ENCODE measurements around the gene PCSK1N. TPM values are rescaled to one million over a fixed set of nuclear protein-coding genes. Genes with fewer than 3 reads are reported as not detected.

The PCSK1N gene
- total RNA-seq, 1 donor from 2014 or later, result 3.0 TPM

GRCh38 chrX:48852857-48853256 lies 17.4 kb upstream of the PCSK1N start:
- Histone ChIP-seq H3K27ac (no peak overlapping the region), H3K36me3 (no peaks in the 10 kb centered on the region), H3K9me3 (no peaks in the 10 kb centered on the region), H3K4me3 (no peak overlapping the region), H3K27me3 (ENCODE audit: low read depth) (no peaks in the 10 kb centered on the region), H3K4me1 (no peaks in the 10 kb centered on the region)
- TF ChIP-seq CTCF (IDR thresholded peaks at IDR 0.05), result no peak
- ATAC-seq (no peak), DNase-seq (no peak)
- intact Hi-C loops (cut with DNase I), result no loop called here

GRCh38 chrX:48848847-48849246 lies 13.4 kb upstream of the PCSK1N start:
- Histone ChIP-seq H3K4me3 (no peak overlapping the region), H3K27me3 (ENCODE audit: low read depth) (no peaks in the 10 kb centered on the region), H3K27ac (no peak overlapping the region), H3K9me3 (no peaks in the 10 kb centered on the region), H3K4me1 (no peaks in the 10 kb centered on the region), H3K36me3 (no peaks in the 10 kb centered on the region)
- DNase-seq (no peak), ATAC-seq (no peak)
- no peak for TF ChIP-seq CTCF (IDR thresholded peaks at IDR 0.05)
- intact Hi-C loops (cut with DNase I), result no loop called here

DNA sequence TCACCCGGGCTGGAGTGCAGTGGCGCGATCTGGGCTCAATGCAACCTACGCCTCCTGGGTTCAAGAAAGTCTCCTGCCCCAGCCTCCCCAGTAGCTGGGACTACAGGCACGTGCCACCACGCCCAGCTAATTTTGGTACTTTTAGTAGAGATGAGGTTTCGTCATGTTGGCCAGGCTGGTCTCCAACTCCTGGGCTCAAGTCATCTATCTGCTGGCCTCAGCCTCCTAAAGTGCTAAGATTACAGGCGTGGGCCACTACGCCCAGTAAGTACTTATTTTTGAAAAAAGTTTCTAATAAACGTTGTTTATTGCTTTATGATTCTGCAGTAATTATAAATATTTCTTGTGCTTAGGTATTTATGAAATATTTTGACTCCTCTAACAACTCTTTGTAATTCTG lies 4.3 kb upstream of the PCSK1N start:
- Histone ChIP-seq H3K4me1 (no peaks in the 10 kb centered on the region), H3K9me3 (no peaks in the 10 kb centered on the region), H3K36me3 (no peaks in the 10 kb centered on the region), H3K4me3 (no peak overlapping the region), H3K27me3 (ENCODE audit: low read depth) (no peaks in the 10 kb centered on the region), H3K27ac (no peak overlapping the region)
- intact Hi-C loops (cut with DNase I), result no loop called here
- no peak for ATAC-seq
- no peak for DNase-seq
- no peak for TF ChIP-seq CTCF (IDR thresholded peaks at IDR 0.05)

- intact Hi-C loops (cut with DNase I), result no loop called here
- DNase-seq, result no peak
- no peak for TF ChIP-seq CTCF (IDR thresholded peaks at IDR 0.05)
- peak in 1 of 2 donors; percentile 11 for ATAC-seq
- no peaks in the 10 kb centered on the region for H3K9me3 ChIP-seq
- H3K4me1 ChIP-seq, result no peaks in the 10 kb centered on the region
- H3K4me3 ChIP-seq, result no peak overlapping the region
- no peak overlapping the region for H3K27ac ChIP-seq
- H3K36me3 ChIP-seq, result no peaks in the 10 kb centered on the region
- H3K27me3 ChIP-seq (ENCODE audit: low read depth), result peaks cover 16% of the 10 kb centered on the region
Measured at GRCh38 chrX:48834383-48834709, 1.1 kb downstream of the PCSK1N start.

DNA sequence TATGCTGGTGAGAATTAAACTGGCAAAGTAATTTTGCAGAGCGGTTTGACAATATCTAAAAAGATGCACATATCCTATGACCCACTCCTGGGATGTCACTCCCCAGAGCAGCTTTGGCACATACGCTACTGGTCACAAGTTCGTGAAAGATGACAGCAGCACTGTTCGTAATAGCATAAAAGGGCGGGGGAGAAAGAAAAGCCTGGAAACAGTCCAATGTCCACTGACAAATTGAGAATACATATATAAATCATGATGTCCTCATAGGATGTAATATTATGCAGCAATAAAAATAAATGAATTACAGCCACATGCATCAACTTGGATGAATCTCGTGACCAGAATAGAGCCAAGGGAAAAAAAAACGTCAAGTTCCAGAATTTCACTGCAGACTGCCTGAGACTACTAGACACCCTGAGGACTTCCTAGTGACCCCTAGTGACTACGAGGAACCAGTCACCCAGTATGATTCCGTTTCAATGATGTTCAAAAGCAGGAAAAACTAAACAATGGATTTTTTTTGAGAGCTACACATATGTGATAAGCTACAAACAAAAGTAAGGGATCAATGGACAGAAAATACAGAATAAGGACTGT lies 1.8 kb downstream of the PCSK1N start:
- TF ChIP-seq CTCF (IDR thresholded peaks at IDR 0.05), result no peak
- H3K27ac ChIP-seq, result no peak overlapping the region
- no peak overlapping the region for H3K4me3 ChIP-seq
- H3K9me3 ChIP-seq, result no peaks in the 10 kb centered on the region
- H3K36me3 ChIP-seq, result no peaks in the 10 kb centered on the region
- ATAC-seq (no peak), DNase-seq (no peak)
- intact Hi-C loops (cut with DNase I), result no loop called here
- peaks cover 16% of the 10 kb centered on the region for H3K27me3 ChIP-seq (ENCODE audit: low read depth)
- H3K4me1 ChIP-seq, result no peaks in the 10 kb centered on the region

DNA sequence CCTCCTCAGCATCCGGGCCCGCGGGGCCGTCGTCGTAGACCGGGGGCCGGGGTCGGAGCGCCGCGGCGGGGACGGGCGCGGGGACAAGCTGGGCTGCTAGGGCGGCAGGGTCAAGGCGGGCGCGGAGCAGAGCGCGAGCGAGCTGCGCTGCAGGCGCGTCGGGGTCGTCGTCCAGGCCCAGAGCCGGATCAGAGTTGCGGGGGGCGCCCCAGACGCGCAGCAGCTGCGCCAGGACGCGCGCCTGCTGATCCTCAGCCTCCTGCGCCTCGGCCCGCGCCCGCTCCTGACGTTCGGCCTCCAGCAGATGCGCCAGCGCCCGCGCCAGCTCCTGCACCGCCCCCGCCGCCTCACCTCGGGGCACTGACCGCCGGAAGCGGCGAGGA lies 3.5 kb downstream of the PCSK1N start:
- ATAC-seq (no peak), DNase-seq (no peak)
- Histone ChIP-seq H3K4me1 (no peaks in the 10 kb centered on the region), H3K36me3 (no peaks in the 10 kb centered on the region), H3K9me3 (no peaks in the 10 kb centered on the region), H3K4me3 (no peak overlapping the region), H3K27me3 (ENCODE audit: low read depth) (peaks cover 16% of the 10 kb centered on the region), H3K27ac (no peak overlapping the region)
- intact Hi-C loops (cut with DNase I), result no loop called here
- TF ChIP-seq CTCF (IDR thresholded peaks at IDR 0.05), result no peak
